Activated gamma-delta T cell treated with Interleukin-2 at 50 U/mL for 16 hours (primary cell): ENCODE measurements around the gene CDK6.
"Not testable (repeated sequence)": the region's sequence is repeated elsewhere in the genome, so short reads cannot be mapped to it uniquely, and the experiment has no call there.

Experiments used
- DNase-seq: peaks from one replicate; pipeline ENCODE4 v3.0.0-alpha.2; 2020

The CDK6 gene

DNA sequence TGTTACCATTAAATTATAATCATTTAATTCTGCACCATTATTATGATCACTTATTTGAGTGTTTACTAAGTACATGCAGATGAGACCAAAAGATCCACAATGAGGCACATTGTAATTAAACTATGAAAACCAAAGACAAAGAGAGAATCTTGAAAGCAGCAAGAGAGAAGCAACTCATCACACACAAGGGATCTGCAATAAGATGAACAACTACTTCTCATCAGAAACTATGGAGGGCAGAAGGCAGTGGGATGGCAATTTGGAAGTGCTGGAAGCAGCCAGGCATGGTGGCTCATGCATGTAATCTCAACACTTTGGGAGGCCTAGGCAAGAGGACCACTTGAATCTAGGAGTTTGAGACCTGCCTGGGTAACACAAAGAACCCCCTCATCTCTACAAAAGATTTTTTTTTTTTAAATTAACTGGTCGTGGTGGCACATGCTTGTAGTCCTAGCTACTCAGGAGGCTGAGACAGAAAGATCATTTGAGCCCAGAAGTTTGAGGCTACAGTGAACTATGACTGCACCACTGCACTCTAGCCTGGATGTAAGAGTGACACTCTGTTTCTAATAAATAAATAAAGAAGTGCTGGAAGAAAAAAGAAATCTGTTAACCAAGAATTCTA, 47.7 kb downstream of the CDK6 start:
- DNase-seq, result no peak

DNA sequence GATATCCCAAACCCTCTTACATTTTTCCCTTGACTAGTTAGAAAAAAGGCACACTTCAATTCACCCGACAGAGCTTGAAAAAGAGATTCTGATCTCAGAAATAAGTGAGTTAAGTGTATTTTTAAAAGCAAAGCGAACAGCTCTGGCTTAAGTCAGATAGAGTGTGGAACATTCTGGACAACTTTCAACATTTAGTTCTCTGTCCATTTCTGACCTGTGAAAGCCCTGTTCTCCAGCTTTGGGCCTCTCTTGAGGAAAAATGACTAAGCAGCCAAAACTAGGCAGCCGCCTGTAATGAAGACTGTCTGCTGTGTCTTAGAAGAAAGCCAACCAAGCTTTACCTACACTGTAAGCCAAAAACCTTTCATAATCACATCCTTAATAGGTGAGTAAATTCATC, 50.5 kb downstream of the CDK6 start:
- DNase-seq, result no peak

DNA sequence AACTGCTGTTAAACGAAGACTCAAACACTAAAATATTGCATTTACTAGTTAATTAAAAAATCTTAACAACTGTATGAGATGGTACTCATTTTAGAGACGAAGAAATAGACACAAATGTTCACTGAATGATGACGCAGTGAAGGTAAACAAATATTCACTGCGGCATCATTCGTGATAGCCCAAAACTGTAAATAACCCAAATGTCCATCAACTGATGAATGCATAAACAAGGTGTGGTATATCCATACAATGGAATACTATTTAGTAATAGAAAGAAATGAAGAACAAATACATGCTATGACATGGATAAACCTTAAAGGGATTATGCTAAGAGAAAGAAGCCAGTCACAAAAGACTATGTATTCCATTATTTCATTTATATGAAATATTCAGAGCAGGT, 51.4 kb downstream of the CDK6 start:
- no peak for DNase-seq

DNA sequence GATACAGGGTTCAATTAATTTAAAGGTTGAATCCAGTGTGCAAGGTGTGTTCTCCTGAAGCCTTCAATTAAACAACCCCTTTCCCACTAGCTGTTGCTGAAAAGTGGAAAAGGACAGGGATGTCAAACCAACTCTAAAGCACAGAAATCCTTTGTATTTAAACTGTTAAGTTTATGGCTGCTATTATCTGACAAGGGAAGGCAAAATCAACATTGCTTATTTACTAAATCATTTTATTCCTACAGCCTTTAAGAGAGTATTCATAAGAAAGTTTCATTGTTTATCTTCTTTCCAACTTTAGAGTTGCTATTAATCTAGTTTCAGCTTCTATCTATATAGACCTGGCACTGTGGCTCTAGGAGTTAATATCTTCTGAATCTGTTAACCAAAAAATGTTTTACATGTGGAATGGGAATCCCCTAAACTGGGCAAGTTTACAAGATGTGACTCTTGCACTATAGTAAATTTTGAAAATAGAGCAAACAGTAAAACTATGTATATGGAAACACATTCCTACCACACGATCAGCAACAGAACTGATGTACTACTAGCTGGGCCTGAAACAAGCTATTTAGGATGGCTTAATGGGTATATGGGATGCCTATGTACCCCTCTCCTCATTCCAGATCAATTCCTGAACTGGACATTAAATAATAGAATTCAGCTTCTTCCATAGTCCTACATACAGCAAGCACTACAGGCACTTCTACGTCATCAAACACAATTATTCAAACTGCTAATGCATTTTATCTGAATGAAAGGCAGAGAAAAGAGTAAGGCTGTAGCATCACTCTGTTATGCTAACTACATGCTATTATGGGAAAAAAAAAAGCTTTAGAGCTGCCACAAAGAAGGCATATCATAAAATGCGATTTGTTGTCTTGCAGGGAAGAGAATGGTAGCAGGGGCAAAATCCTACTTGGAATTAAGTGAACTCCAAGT, 52.8 kb downstream of the CDK6 start:
- no peak for DNase-seq

DNA sequence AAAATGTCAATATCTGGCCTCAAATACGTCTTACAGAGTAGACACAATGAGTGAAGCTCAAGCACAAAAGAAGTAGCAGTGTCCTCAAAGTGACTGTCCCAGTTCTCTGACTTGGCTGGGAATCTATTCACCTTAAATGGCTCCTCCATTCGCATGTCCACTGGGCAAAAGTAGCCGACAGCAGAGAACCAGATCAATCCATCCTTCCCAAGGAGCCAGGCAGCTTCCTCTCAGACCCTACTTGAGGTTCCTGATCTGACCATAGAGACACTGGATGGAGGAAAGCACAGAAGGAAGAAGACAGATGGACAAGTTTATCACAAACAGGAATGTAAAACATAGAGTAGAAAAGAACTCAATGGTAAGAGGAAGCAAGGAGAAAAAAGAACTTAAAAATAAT, 53.5 kb downstream of the CDK6 start:
- DNase-seq, result no peak

DNA sequence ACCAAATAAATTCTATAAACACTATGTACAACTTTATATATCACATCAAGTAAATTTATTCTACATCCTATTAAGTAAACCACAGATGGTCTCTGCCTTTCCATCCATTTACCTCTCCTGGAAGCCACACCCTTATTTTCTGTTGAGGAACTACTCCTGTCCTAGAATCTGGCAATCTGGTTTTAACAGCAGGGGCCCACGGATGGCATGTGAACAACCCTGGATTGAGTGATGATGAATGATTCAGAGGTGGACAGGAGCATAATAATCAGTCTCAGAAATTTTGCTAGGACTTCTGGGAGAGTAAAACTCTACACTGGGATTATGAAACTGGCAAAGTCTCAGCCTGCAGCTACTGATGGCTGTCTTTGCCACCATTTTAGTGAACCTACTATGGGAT, 54.1 kb downstream of the CDK6 start:
- no peak for DNase-seq

DNA sequence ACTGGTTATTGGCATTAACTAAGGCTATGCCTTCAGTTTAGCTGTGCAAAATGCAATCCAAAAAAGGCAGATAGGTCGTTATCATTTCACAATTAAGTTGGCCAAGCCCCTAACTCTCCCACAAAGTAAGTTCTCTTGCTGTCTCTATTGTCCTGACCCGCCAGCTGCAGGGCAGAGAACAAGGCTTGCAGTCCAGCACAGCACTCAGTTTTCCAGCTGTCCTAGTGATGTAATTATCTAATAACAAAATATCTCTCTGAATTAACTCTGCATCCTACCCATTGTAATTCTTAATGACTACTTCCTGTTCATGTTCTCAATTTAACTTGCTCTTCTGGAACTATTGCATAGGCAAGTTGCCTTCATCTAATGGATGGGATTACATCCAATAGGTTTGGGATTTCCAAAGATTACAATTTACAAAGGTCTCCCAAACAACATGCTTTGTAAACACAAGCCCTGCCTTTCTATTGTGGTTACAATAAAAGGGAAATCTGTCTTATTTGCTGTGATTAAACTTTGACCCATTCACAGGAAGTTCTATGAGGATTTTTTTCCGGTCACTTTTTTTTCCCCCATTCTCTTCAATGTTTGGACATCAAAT, 55.2 kb downstream of the CDK6 start:
- DNase-seq, result no peak

DNA sequence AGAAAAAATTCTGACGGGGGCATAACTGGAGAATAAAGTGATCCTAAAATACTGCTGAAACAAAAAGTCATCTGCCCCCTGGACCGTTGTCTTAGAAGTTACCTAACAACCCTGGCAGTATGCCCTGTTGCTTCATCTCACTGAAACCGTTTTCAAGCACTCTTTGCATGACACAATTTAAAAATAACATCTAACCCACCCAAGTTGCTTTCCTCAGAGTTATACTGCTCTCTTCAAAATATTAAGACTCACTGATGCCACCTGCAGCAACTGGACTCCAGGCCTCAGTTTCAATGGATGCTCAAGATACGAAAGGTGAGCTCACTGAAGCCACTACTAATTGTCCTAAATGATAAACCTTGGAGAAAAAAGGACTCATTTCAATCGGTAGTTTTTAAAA, 57.4 kb downstream of the CDK6 start:
- no peak for DNase-seq

DNA sequence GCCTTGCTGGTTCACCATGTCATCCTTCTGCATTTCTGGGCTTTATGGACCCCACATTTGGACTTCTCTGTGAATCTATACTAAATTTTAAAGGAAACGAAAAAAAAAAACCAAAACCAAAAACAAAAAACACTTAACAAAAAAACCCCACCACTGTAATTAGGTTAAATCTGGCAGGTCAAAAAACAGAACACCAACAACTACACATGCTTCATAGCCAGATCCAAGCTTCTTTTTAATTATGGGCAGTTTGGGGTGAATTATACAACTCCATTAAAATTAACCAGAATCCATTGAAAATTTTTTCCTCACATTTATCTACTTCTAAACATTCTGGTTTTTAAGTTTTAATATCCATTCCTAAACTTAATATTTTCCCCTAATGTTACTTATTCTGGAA, 58.4 kb downstream of the CDK6 start:
- DNase-seq, result no peak

DNA sequence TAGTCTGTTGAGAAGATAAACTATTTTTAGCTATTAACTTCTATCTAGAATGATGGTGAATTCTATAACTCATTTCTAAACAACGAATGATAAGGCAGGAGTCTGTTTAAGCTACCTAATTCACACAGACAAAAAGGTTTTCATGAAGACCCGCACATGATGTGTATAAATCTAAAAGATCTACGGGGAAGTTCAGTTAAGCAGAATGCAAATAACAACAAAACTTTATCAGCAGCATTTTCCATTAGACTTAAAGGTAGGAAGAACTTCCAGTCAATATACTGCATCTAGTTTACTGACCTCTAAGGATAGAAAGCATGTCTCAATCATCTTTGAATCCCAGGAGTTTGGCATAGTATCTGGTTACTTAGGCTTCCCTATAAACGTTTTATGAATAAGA, 62.6 kb downstream of the CDK6 start:
- no peak for DNase-seq

DNA sequence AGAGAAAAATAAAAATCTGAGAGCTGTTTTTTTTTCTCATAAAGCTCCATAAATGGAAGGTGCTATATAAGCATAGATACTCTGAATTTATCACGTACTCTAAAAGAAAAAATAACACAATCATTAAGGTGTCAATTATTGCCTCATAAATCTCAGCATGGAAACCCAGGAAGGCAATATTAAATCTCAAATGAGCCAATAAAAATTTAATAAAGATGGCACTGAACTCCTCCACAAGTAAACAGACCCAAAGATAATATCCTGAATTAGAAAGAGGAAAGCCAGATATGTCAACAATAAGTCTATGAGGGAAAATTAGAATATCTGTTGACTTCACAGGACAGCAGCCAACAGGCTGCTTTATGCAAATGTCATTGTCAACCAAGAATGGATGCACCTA, 66.5 kb downstream of the CDK6 start:
- no peak for DNase-seq

DNA sequence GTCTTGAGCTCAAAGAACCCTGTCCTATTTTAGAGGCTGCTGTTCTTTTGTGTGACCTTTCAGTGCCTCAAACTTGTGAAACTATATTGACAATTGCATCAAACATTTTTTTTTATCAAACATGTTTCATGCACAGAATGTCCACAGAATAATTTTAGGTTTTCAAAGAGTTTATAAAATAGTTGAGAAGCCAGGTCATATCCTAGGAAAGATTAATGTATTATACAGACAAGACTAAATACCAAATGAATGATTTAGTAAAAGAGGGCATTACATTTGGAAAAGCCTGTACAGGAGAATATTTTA, 67.0 kb downstream of the CDK6 start:
- DNase-seq, result no peak

DNA sequence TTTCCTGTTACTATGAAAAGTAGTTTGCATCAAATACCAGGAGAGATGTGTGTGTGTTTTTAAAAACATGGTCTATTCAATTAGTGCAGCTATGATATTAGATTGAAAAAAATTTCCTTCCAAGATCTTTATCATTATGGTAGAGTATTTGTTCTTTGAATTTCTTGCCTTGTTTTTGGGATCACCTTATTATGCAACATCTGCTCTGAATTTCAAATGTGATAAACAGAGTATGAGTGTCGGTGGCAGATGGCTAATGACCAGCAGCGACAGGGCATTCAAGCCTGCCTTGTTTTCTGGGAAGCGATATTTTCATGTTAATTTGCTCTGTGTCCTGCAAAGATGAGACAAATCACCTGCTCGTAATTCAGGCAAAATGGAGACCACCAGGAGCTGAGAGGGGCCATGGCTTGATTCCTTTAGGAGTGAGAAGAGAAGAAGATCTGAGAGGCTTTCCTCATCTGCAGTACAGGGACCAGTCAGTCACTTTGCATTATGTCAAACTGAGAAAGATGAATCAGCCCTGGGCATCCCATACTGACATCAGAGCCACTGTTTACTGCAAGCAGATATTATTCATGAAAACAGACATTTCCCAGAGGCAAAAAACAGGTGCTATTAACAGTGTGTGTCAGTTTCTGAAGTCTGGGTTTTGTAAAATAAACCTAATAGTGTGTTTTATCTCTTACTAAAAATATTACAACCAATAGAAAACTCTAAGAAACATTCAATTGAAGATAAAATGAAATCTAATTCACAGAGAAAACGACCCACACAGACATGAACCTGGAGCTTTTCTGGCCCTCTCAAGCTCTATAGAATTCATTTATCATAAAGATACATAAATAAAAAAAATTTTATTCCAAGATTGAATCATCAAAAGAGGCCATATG, 67.6 kb downstream of the CDK6 start:
- no peak for DNase-seq

DNA sequence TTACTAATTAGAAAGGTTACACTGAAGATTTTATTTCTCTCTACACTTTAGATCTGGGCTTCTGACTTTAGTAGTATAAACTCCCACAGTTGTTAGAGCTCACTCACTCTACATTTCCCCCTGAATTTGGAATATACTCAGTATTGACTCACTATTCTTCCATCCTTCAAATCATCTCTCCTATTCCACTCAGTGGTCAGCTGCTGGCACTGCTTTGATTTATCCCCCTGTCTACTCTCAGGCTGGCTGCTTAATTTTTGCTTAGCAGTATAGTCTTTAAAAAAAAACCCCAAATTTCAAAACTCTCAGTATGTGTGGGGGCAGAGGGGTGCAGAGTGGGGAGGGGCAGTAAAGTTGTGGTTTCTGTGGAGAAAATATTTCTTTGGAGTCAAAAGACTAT, 68.9 kb downstream of the CDK6 start:
- no peak for DNase-seq

DNA sequence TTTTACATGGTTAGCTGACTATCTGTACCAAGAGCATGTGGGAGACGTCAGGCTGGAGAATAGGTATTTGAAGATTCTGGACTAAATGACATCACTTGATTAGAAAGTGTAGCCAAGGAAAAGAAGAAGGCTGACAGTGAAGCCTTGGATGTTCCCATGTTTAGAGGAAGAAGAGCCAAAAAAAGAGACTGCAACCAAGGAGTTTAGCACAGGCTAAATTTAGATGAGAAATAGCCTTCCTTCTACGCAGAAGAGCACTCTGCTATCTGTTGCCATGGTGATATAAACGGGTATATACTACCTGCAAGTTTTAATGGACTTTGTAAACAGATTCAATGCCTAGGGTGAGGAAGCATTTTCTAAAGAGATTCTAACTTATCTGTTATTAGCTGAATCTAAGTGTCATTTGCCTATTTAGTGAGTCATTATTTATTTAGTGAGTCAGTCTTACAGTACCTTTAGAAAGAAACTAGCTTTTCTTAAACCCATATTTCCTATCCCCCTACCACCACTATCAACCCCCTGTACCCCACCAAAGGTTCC, 69.8 kb downstream of the CDK6 start:
- DNase-seq, result no peak

DNA sequence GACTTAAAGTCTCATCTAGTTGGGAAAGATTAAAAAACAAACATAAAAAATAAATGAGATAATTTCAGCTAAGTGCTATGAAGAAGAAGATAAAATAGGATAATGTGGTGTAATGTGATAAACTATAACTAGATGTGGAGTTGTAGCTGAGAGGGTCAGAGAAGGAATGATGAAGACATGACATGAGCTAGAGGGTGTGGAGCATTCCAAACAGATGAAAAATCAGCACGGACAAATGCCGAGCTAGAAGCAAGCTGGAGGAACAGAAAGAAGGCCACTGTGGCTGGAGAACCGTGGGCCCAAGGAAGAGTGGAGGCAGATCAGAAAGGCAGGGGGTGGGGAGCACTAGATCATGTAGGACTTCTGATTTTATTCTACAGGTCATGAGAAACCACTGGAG, 70.6 kb downstream of the CDK6 start:
- DNase-seq, result no peak

DNA sequence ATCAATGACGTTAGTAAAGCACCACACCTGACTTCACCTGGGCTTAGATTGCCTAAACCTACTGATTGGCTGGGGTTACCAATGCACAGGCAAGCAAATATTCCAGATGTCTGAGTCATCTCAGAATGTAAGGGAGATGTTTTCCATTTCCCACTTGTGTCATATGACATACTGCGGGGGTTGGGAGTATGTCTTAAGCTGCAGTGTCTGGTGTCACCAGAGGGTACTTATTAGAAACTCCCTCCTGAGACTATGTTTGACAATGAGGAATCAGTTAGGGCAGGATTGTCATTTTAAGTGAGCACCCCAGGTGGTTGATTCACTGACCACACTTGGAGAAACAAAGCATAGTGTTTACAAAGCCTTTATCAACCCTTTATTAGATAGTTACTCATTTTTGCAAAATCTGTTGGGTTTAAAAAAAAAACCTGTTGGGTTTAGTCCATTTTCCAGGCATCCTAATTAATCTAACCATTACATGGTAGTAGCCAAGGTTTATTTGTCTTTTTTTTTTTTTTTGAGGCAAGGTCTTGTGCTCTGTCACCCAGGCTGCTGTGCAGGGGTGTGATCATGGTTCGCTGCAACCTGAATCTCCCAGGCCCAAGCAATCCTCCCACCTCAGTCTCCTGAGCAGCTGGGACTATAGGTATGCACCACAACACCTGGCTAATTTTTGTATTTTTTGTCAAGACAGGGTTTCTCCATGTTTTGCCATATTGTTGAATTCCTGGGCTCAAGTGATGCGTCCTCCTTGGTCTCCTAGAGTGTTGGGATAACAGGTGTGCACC, 72.5 kb downstream of the CDK6 start:
- DNase-seq, result no peak

DNA sequence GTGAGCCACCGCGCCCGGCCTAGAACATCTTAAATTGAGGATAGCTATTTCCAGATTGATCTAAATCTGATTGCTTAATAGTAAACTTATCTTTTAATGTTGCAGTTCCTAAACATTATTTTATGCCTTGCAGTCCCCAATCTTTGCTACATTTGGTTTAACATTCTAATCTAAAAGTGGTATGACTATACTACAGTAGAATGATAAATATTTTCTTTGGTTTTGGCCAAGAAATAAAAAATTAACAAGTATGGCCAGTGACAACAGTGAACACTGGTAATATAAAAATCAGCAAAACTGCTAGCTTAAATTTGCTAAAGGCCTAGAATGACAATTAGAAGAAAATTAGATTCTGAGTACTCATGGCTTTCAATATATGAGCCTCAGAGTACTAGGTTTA, 73.5 kb downstream of the CDK6 start:
- no peak for DNase-seq

DNA sequence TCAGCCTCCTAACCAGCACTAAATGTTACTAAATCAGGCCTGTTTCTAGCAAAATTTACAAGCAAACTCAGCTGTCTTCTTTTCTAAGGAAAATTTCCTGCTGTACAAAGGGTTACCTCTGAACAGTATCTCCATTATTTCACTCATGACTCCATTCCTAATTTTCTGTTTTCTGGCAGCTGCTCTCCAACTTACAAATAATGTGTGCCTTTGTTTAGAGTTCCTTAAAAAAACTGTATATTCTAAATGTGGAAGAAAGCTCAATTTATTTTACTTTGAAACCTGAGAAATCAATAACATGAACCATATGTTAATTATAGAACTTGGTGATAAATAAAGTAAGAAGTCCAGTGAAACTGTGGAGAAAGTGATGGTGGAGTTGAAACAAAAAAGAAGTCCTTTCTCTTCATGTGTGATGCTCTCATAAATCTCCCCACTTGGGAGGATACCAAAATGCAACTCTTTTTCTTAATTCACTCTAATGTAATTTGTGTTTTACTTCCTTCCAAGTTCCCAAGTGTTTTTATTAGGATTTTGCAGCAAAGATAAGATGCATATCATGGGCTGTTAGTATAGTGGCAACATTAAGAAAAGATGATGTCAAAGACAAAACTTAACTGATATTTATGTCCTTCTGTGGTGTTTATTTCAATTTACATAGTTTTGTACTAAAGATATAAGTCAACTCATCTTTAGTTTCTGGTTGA, 74.8 kb downstream of the CDK6 start:
- no peak for DNase-seq

DNA sequence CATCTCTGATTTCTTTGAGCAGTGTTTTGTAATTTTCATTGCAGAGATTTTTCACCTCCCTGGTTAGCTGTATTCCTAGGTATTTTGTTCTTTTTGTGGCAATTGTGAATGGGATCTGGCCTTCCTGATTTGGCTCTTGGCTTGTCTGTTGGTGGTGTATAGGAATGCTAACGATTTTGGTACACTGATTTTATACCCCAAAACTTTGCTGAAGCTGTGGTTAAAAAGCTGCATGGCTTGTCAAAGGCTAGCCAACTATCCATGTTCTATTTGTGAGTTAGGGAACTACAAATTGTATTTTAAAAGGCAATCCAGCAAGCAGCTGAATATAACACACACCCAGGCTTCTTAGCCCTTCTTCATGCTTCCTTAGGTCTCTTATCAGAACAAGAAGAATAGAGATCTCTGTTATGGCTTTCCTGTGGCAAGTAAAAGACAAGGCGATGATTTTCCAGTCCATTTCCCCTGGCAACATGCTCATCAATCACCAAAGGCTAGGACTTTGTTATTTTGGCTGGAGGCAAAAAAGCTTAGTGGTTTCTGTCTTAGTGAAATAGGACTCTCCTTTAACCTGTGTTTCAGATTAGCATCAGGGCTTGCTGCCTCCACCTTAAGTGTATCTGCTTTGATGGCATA, 77.5 kb downstream of the CDK6 start:
- DNase-seq, result no peak

DNA sequence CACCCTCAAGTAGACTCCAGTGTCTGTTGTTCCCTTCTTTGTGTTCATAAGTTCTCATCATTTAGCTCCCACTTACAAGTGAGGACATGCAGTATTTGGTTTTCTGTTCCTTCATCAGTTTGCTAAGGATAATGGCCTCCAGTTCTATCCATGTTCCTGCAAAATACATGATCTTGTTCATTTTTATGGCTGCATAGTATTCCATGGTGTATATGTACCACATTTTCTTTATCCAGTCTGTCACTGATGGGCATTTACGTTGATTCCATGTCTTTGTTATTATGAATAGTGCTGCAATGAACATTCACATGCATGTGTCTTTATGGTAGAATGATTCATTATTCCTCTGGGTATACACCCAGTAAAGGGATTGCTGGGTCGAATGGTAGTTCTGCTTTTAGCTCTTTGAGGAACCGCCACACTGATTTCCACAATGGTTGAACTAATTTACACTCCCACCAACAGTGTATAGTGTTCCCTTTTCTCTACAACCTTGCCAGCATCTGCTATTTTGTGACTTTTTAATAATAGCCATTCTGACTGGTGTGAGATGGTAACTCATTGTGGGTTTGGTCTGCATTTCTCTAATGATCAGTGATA, 79.0 kb downstream of the CDK6 start:
- not testable (repeated sequence) for DNase-seq
